NCI-H1048 (cell line): Measurements from ENCODE around the gene DCP2.

Experiments
- DNase-seq: peaks from one replicate; lab custom pipeline; 2025; lab: John Stamatoyannopoulos, UW

The DCP2 gene

DNA sequence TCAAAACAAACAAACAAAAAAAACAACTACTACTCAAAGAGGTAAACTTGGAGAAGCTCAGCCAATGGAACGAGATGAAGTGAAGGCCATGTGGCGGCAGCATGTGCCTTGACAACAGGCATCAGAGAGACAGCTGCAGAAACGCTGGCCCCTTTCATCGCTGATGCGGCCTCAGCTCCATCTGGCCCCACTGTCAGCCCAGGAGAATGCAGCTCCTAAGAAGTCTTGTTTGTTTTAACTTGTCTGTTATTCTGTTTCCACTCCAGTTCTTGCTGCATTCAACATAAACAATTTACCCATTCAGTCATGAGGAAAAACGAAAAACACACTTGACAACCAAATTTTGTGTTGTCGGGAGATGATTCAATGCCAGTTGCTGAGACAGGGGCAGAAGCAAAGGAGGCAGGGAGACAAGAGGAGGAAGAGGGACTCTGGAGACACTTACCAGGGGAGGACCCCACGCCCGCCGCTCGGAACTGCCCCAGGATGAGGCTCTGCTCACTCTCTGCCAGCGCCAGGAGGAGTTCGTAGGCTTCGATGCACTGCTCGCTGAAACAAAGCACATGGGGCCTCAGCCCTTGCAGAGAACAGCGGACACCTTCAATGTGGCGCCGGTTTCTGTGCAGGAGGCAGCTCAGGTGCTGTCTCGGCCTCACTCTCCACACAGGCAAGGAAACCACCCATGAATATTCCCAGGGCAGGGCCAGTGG, 91.2 kb downstream of the DCP2 start:
- no peak for DNase-seq

DNA sequence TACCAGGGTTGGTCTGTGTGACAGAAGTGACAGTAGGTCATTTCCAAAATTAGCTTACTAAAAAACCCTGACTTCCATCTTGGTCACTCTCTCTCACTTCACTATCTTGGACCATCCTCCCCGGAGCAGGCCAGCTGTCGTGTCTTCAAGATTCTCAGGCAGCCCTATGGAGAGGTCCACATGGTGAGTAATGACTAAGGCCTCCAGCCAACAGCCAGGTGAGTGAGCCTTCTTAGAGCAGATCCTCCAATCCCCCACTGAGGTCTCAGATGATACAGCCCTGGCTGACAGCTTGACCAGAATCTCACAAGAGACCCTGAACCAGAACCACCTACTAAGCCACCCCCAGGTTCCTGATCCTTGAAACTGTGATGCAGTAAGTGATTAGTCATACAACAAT, 92.0 kb downstream of the DCP2 start:
- DNase-seq: no peak
